GM12892 (cell line): ENCODE results near the gene PGP.

ENCODE experiments used
- POLR2A ChIP-seq: IDR thresholded peaks from 2 replicates; pipeline ENCODE4 v1.6.1; 2011; ENCODE audit warnings: low read depth, low read length, control low read depth
- POLR2AphosphoS5 ChIP-seq: IDR thresholded peaks from 2 replicates; pipeline ENCODE4 v1.6.1; 2011; ENCODE audit warnings: low read depth, low read length, control low read depth
- TAF1 ChIP-seq: IDR thresholded peaks from 2 replicates; pipeline ENCODE4 v1.6.1; 2011; ENCODE audit warnings: low read depth, mild to moderate bottlenecking, control low read depth, low read length, borderline replicate concordance

DNA sequence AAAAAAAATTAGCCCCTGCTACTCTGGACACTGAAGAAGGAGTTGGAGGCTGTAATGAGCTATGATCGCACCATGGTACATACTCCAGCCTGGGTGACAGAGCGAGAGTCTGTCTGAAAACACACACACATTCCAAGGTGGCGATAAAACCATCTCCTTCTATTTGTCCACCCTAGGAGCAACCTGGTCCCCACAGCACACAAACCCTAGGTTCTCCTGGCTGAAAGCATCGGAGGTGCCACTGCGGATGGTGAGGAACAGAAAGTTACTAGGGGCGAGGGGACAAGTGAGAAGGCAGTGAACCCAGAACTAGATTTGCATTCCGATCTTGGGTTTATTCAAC lies 38.1 kb upstream of the PGP start:
- no peak; the same call in 1 of the 2 replicates for TF ChIP-seq POLR2A
- TF ChIP-seq TAF1 = no peak
- TF ChIP-seq POLR2AphosphoS5 = no peak
